GM21367 (cell line): ENCODE results near the gene PTK6.
A peak's percentile ranks its signal among the peaks of the same experiment; 100 is the strongest.

Experiments
- ATAC-seq: cut with Tn5 transposase; IDR thresholded peaks from one replicate; pipeline ENCODE4 v1.9.1; 2021; ENCODE audit not compliant: unreplicated experiment

Gene PTK6

GRCh38 chr20:63570281-63571086 is 33.3 kb upstream of the PTK6 start:
- no peak for ATAC-seq

DNA sequence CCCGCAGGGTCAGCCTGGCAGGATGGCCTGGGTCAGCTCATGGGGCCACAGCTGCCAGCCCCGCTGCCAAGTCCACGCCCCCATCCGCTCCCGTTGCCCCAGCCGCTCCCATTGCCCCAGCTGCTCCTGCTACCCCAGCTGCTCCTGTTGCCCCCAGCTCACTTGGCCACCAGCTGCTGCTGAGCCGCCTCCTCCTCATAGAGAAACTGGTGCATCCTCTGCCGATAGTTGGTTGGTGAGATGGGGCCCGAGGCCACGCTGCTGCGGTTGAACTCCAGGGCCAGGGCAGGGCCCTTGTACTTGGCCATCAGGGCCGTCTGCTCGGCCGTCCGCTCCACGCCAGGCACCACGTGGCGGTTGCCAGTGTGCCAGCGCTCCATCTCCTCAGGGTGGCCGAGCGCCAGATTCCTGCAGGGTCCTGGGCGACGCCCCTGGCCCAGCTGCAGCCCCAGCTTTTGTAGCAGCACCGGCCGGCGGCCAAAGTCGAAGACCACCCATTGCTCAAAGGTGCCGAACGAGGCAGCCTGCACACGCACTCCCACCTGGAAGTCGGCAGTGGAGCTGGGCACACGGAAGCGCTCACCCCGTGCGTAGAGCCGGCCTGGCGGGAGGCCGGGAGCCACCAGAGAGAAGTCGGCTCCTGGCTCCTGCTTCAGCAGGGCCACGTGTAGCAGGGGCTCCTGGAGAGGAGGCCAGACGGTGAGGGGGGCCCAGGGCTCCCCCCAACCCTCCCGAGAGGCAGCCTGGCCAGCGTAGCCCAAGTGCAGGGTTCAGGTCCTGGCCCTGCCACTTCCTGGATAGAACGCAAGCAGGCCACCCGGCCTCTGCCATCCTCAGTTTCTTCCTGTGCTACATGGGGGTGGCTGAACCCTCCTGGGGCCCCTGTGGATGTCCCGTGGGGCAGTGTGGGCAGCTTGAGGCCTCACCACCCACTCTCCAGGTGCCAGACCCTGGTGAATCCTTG is 32.1 kb upstream of the PTK6 start:
- no peak for ATAC-seq

- ATAC-seq: peak; percentile 25
Observed at GRCh38 chr20:63568170-63568981, 31.2 kb upstream of the PTK6 start.

DNA sequence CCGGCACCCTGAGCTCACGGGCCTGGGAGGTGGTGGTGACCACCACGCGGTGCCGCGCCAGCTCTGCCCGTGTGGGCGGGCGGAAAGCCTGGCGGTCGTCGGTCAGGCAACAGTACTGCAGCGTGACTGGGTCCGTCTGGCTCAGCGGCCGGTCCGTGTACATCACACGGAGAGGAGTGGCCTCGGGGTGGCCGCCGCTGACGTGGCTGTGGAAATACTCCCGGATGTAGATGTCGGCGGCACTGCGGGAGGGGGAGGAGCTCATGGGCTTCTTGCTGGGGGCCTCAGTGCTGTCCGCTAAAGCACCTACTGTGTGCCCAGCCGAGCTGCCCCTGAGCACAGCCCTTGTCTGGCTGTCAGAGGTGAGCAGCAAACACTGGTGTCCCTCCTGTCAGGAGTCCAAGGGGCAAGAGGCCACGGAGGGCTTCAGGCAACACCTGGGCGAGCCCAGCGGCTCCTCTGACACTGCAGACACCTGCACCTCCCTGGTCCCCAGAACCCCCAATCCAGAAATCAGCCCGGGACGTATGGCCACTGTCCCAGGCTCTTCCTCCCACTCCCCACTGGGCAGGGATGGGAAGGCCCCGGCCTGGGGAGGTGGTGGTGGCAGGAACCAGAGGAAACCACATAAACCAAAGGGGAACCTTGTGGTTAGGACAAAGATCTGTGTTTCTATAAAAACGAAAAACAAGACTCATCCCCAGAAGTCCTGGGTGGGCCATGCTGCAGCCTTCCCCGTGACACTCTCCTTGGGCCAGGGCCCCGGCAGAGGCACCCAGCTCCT is 30.4 kb upstream of the PTK6 start:
- peak; percentile 45 for ATAC-seq

- ATAC-seq: no peak
Observed at GRCh38 chr20:63567136-63567385, 29.9 kb upstream of the PTK6 start.

DNA sequence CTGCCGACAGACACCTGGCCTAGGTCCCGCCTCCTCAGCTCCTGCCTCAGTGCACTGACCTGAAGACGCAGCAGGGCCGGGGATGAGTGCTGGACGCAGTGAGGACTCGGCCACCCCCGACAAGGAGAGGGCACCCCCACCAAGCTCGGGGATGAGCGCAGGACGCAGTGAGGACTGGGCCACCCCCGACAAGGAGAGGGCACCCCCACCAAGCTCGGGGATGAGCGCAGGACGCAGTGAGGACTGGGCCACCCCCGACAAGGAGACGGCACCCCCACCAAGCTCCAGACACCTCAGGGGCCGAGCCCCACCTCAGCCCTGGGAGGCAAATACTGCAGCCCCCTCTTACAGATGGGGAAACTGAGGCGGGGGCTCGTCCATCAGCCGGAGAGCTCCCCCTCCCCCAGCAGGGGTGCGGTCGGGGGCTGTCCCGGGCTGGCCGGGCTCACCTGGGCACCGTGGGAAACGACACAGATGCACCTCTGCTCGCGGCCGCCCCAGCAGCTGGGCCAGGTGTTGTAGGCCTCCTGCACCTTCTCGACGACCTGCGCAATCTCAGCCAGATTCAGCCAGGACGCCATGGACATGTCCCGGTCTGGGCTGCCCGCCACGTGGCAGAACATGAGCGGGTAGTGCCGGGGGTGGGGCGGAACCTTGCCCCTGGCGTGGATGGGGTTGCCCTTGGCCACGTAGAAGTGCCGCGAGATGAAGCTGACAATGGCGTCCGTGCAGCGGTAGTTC is 29.4 kb upstream of the PTK6 start:
- no peak for ATAC-seq

DNA sequence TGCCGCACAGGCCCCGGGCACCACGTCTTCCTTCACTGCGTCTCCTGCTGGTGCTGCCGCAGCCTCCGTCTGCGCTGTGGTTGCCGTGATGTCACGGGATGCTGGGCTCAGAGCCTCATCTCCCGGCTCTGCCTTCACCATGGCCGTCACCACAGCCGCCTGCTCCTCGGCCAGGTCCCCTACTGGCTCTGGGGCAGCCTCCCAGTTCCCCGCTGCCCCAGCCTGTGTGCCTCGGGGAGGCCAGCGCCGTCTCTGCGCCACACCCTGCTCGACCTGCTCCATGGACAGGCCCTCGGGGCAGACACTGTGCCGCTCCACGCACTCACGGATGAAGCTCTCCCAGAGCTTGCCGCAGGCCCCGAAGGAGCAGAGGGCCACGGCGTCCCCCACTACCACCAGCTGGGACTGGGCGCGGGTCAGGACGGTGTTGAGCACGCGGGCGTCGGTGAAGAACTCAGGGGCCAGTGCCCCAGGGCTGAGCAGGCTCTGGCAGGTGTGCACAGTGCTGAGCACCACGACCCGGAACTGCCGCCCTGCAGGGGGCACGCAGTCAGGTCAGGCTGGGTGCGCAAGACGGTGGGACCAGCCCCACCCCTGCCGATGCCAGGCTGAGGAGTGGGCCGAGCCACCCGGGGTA is 28.6 kb upstream of the PTK6 start:
- no peak for ATAC-seq

DNA sequence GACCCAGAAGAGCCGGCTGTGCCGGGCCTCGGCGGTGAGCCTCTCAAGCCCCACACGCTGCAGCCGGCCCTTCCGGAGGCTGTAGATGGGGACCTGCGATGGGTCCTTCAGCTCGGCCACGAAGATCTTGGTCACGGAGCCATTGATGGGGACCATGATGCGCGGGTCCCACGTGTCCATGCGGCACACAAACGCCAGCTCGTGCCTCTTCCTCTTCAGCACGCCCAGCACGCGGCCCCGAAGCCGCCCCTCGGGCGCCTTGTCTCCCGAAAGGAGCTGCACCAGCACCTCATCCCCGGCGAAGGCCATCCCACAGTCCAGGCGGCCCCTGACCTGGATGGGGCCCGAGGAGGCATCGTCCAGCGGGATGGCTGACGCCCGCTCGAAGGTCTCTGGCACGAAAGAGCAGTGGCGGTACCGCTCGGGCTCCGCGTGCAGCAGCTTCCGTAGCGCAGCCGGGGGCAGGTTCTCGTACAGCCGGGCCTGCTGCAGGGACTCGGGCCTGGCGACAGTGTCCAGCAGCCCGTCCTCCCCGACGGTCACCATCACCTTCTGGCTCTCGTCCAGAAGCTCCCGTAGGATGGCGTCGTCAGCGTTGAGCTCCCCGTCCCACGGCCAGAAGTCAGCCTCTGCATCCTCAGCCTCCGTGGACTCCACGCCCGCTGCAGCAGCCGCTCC is 28.0 kb upstream of the PTK6 start:
- no peak for ATAC-seq

- ATAC-seq: no peak
Observed at GRCh38 chr20:63564036-63564810, 27.0 kb upstream of the PTK6 start.

GRCh38 chr20:63563225-63563935 is 26.2 kb upstream of the PTK6 start:
- ATAC-seq: no peak

DNA sequence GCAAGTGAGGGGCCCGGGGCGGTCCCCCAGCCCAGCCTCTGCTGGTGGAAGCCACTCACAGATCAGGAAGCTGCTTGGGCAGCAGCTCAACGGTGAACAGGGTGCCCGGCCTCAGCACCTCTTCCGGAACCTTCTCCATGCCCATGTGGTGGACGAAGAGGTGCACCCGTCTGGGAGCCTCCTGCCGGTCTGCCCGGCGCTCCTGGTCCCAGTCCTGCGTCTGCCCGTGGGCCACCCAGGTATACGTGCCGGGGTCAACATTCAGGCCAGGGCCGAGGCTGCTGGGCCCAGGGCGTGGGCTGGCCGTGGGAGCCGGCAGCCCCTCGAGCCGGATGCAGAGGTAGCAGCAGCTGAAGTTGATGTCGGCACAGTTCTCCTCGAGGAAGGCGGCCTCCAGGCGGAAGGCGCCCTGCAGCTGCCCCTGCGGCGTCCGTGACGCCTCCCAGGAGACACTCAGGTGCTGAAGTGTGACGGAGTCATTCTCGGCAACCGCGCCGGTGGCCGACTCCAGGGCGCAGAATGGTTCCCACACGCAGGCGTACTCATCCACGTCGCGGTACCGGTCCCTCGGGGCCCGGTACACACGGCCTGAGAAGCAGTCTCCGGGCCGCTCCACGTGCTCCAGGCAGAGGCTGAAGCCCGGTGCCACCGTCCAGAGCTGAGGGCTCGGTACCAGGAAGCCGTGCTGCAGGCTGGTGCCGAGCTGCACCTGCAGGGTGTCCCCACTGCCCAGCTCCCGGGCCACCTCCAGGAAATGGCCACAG is 25.5 kb upstream of the PTK6 start:
- no peak for ATAC-seq

DNA sequence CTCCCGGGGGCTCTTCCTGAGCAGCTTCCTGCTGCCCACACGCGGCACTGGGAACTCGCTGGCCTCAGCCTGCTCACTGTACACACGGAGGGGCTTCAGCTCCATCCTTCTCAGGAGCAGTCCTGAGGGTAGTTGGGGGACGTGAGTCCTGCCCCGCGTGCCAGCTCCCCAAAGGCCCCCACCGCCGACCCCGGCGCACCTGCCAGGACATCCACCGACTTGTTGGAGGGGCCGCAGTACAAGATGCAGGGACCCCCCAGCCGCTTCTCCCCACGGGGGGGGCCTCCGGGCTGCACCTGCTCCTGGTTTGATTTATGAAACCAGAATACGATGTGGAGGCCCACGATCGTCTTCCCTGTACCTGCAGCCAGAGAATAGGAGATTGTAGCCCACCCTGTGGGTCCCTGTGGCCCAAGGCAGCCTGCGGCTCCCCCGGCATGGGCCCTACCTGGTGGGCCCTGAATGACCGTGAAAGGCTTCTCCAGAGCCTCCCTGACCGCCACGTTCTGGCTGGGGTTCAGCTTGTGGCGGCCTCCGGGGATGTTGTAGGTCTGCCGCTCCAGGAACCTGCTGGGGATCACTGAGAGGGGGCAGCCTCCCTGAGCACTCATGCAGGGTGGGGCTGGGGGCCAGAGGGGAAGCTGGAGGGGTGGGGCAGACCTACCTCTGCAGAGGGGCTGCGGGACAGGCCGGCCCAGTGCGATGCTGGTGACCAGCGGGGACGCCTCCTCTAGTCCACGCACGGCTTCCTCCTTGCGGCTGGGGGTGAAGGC is 24.6 kb upstream of the PTK6 start:
- ATAC-seq: no peak

- no peak for ATAC-seq
Observed at GRCh38 chr20:63560856-63561609, 23.9 kb upstream of the PTK6 start.

- no peak for ATAC-seq
Observed at GRCh38 chr20:63560333-63560805, 23.2 kb upstream of the PTK6 start.
